IgD-negative memory B cell (primary cell): ENCODE results near the gene TBC1D8. TPM values are rescaled to one million over a fixed set of nuclear protein-coding genes. Genes with fewer than 3 reads are reported as not detected.
A peak's percentile ranks its signal among the peaks of the same experiment; 100 is the strongest.
"Not testable (repeated sequence)": the region's sequence is repeated elsewhere in the genome, so short reads cannot be mapped to it uniquely, and the experiment has no call there.

Experiments
- H3K27ac Mint-ChIP-seq, 3 donors: one replicate each; pipeline ENCODE4 v1.8.0; 2020 to 2022; ENCODE audit warnings: mild to moderate bottlenecking in 3 of 3, mixed read lengths in 3 of 3, moderate library complexity in 1 of 3
- H3K27me3 Mint-ChIP-seq: one replicate; pipeline ENCODE4 v1.8.0; 2021; ENCODE audit warnings: mixed read lengths
- H3K36me3 Mint-ChIP-seq: one replicate; pipeline ENCODE4 v1.8.0; 2020; ENCODE audit warnings: mild to moderate bottlenecking, mixed read lengths
- H3K4me1 Mint-ChIP-seq, 3 donors: one replicate each; pipeline ENCODE4 v1.8.0; 2020 to 2022; ENCODE audit warnings: mixed read lengths in 3 of 3, mild to moderate bottlenecking in 1 of 3
- H3K4me3 Mint-ChIP-seq, 4 donors: one replicate each; pipeline ENCODE4 v1.8.0; 2020 to 2022; ENCODE audit warnings: mild to moderate bottlenecking in 4 of 4, mixed read lengths in 4 of 4, moderate library complexity in 3 of 4
- H3K9me3 Mint-ChIP-seq, 3 donors: one replicate each; pipeline ENCODE4 v1.8.0; 2020 to 2021; ENCODE audit warnings: mixed read lengths in 3 of 3, mild to moderate bottlenecking in 1 of 3
- polyA plus RNA-seq: library from polyadenylated mRNA; unstranded; fragments of 300-500 nt; fragmentation: Illumina TruSeq; gene quantifications from one replicate; pipeline ENCODE4 v1.2.3, GENCODE V29; 2021

TBC1D8 gene
- polyA plus RNA-seq, 1 donor from 2014 or later: 0.78 TPM

GRCh38 chr2:101175991-101176390, 24.8 kb upstream of the TBC1D8 start:
- Mint-ChIP-seq H3K27me3 (no peaks in the 10 kb centered on the region), H3K9me3 (peaks cover 2 to 7% (median 3%) of the 10 kb centered on the region in 3 donors), H3K4me3 (no peak overlapping the region), H3K36me3 (peaks cover 8% of the 10 kb centered on the region), H3K27ac (no peak overlapping the region), H3K4me1 (peaks cover 8 to 15% (median 8%) of the 10 kb centered on the region in 3 donors)

DNA sequence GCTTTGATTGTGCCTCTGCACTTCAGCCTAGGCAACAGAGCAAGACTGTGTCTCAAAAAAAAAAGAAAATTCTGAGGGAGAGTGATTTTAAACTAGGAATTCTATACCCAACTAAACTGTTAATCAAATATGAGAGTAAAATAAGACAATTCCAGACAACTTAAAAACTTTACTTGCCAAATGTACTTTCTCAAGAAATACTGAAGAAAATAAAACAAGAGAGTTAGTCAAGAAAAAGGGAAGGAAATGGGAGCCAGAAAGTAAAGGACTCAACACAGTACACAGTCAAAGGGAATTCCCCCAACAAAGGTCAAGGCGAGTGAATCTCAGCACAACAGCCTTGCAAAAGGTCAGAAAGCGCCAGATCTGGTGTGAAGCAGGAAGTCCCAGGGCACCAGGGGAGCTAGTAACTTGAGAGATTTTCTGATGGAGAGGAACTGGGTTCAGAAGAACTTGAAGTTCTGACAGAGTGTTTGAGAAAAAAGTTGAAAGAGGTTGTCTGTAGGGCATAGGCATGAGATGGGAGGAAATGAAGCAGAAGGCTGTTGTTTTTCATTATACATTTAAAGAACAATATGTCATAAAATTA, 22.6 kb upstream of the TBC1D8 start:
- peaks cover 8% of the 10 kb centered on the region for H3K36me3 Mint-ChIP-seq
- peaks cover 8 to 15% (median 8%) of the 10 kb centered on the region in 3 donors for H3K4me1 Mint-ChIP-seq
- peaks cover 3 to 9% (median 5%) of the 10 kb centered on the region in 3 donors for H3K9me3 Mint-ChIP-seq
- H3K27ac Mint-ChIP-seq: peak overlapping the region in 1 of 3 donors; percentile 54
- H3K27me3 Mint-ChIP-seq: no peaks in the 10 kb centered on the region
- peak overlapping the region in 2 of 4 donors; percentile 45 to 68 for H3K4me3 Mint-ChIP-seq

- not testable (repeated sequence) for H3K27me3 Mint-ChIP-seq, H3K4me3 Mint-ChIP-seq, H3K27ac Mint-ChIP-seq
- H3K4me1 Mint-ChIP-seq: peaks cover 8 to 13% (median 8%) of the 10 kb centered on the region in 3 donors
- H3K9me3 Mint-ChIP-seq: peaks cover 5 to 15% (median 6%) of the 10 kb centered on the region in 3 donors
- H3K36me3 Mint-ChIP-seq: peaks cover 10% of the 10 kb centered on the region
These were observed 18.6 kb upstream of the TBC1D8 start for GRCh38 chr2:101169822-101170221.

DNA sequence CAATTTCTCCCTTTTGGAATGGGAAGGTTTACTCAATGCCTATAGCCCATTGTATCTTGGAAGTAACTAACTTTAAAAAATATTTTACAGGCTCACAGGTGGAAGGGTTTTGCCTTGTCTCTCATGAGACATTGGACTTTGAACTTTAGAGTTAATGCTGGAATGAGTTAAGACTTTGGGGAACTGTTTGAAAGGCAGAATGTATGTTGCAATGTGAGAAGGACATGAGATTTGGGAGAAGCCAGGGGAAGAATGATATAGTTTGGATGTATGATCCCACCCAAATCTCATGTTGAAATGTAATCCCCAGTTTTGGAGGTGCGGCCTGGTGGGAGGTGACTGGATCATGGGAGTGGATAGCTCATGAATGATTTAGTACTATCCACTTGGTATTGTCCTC, 17.5 kb upstream of the TBC1D8 start:
- no peaks in the 10 kb centered on the region for H3K27me3 Mint-ChIP-seq
- H3K9me3 Mint-ChIP-seq: peaks cover 3 to 12% (median 5%) of the 10 kb centered on the region in 3 donors
- H3K36me3 Mint-ChIP-seq: peaks cover 8% of the 10 kb centered on the region
- H3K27ac Mint-ChIP-seq: no peak overlapping the region
- H3K4me3 Mint-ChIP-seq: no peak overlapping the region
- peaks cover under 1 to 3% (median 2%) of the 10 kb centered on the region in 3 donors for H3K4me1 Mint-ChIP-seq

DNA sequence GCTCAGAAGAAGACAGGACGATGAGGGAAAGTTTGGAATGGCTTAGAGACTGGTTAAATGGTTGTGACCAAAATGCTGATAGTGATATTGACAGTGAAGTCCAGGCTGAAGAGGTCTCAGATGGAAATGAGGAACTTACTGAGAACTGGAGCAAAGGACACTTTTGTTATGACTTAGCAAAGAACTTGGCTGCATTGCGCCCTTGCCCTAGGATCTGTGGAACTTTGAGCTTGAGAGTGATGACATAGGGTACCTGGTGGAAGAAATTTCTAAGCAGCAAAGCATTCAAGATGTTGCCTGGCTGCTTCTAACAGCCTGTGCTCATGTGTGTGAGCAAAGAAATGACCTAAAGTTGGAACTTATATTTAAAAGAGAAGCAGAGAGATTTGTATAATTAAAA, 16.4 kb upstream of the TBC1D8 start:
- peak overlapping the region in 1 of 3 donors; percentile 43 for H3K27ac Mint-ChIP-seq
- H3K9me3 Mint-ChIP-seq, H3K36me3 Mint-ChIP-seq, H3K27me3 Mint-ChIP-seq, H3K4me1 Mint-ChIP-seq: not testable (repeated sequence)
- peak overlapping the region in 1 of 4 donors; percentile 23 for H3K4me3 Mint-ChIP-seq

- Mint-ChIP-seq H3K27ac (no peak overlapping the region), H3K36me3 (peaks cover 6% of the 10 kb centered on the region), H3K4me3 (no peak overlapping the region), H3K4me1 (no peaks in the 10 kb centered on the region), H3K9me3 (peaks cover 0 to 6% (median 3%) of the 10 kb centered on the region in 3 donors), H3K27me3 (no peaks in the 10 kb centered on the region)
These were observed 12.8 kb upstream of the TBC1D8 start for GRCh38 chr2:101164021-101164420.

DNA sequence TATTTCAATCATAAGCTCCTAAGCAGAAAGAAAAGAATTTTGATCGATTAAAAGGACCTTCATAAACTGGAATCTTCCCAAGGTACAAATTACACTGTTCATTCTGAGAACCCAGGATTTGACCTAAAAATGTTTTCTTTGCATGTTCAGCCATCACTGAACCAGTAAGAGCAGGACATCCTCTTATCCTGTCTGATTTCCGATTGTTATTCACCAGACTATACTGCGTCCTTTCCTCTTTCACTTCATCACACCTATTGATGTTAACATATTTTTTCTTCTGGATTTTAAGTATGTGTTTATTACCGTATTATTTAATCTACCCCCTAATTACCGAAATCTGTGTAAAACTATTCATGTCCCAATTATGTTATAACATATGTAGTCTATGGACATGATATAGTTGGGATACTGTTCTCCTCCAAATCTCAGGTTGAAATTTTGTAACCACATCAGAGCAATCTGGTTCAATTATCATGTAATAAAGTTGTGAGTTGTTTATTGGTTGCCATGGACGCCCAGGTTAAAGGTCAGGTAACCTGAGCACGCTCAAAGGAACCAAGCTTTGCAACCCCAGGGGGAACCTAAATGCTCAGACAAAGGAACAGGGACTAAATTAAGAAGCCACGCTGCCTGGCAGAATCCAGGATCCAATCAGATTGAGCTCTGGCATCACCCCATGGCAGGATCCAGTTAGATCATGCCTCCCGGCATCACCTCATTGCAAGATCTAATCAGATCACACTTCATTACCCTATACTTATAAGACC, 11.6 kb upstream of the TBC1D8 start:
- no peak overlapping the region for H3K27ac Mint-ChIP-seq
- peaks cover 0 to 5% (median 3%) of the 10 kb centered on the region in 3 donors for H3K9me3 Mint-ChIP-seq
- H3K36me3 Mint-ChIP-seq: peaks cover 6% of the 10 kb centered on the region
- no peaks in the 10 kb centered on the region for H3K4me1 Mint-ChIP-seq
- H3K4me3 Mint-ChIP-seq: peak overlapping the region in 1 of 4 donors; percentile 63
- H3K27me3 Mint-ChIP-seq: no peaks in the 10 kb centered on the region

DNA sequence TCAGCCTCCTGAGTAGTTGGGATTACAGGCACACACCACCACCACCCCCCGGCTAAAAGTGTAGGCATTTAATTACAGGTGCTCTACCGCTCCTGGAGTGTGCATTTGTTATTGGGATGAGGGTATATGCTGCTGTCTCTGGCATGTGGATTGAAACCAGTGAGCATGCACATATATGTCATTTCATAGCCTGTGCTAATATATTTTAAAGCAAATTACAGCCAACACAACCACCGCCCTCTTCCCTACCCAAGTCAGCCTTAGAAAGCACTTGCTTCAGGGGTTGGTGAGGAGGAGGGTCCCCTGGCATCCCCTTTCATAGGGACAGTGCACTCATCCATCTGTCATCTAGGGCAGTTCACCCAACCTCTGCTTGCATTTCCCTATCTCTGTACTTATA, 10.5 kb upstream of the TBC1D8 start:
- Mint-ChIP-seq H3K27ac (no peak overlapping the region), H3K27me3 (no peaks in the 10 kb centered on the region), H3K9me3 (no peaks in the 10 kb centered on the region), H3K36me3 (peaks cover 2% of the 10 kb centered on the region), H3K4me3 (no peak overlapping the region), H3K4me1 (no peaks in the 10 kb centered on the region)

DNA sequence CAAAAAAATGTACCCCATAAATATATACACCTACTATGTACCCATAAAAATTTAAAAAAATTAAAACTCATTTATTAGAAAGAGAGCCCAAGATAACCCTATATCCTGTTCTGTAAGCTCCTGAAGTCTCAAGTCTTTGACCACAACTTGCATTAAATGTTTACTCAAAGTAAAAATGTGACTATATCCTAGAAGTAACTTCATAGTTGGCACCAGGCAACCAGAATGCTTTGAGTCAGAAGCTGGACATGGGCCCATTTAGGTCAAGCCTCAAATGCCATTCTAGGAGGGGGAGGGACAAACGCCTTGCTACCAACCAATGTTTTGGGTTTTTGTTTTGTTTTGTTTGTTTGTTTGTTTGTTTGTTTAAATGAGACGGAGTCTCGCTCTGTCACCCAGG, 9.3 kb upstream of the TBC1D8 start:
- no peak overlapping the region for H3K4me3 Mint-ChIP-seq
- peaks cover 2% of the 10 kb centered on the region for H3K36me3 Mint-ChIP-seq
- no peaks in the 10 kb centered on the region for H3K4me1 Mint-ChIP-seq
- no peaks in the 10 kb centered on the region for H3K27me3 Mint-ChIP-seq
- no peak overlapping the region for H3K27ac Mint-ChIP-seq
- no peaks in the 10 kb centered on the region for H3K9me3 Mint-ChIP-seq

GRCh38 chr2:101159526-101159925, 8.3 kb upstream of the TBC1D8 start:
- H3K36me3 Mint-ChIP-seq: peaks cover 2% of the 10 kb centered on the region
- H3K4me3 Mint-ChIP-seq: no peak overlapping the region
- H3K9me3 Mint-ChIP-seq: no peaks in the 10 kb centered on the region
- no peaks in the 10 kb centered on the region for H3K4me1 Mint-ChIP-seq
- H3K27ac Mint-ChIP-seq: no peak overlapping the region
- H3K27me3 Mint-ChIP-seq: no peaks in the 10 kb centered on the region

GRCh38 chr2:101157272-101157671, 6.1 kb upstream of the TBC1D8 start:
- H3K9me3 Mint-ChIP-seq: no peaks in the 10 kb centered on the region
- peak overlapping the region in 1 of 4 donors; percentile 21 for H3K4me3 Mint-ChIP-seq
- H3K27ac Mint-ChIP-seq: no peak overlapping the region

DNA sequence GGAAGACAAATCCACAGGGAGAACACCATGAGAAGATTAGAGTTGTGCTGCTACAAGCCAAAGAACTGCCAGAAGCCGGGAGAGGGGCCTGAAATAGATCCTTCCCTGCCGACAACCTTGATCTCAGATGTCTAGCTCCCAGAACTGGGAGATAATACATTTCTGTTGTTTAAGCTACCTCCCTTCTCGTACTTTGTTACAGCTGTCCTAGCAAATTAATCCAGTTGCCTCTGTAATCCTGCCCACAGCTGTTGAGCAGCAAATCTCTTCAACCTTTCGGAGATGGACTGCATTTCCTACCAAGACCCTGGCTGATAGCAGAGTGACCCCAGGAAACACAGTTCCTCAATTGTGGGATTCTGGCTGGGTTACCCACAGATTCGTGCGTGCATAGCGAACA, 2.6 kb upstream of the TBC1D8 start:
- Mint-ChIP-seq H3K27me3 (peaks cover 6% of the 10 kb centered on the region), H3K36me3 (peaks cover 2% of the 10 kb centered on the region), H3K9me3 (no peaks in the 10 kb centered on the region), H3K27ac (no peak overlapping the region), H3K4me3 (peak overlapping the region in 1 of 4 donors; percentile 84), H3K4me1 (peaks cover 14 to 19% (median 15%) of the 10 kb centered on the region in 3 donors)

More at GRCh38 chr2:101157272-101157671, 6.1 kb upstream of the TBC1D8 start:
- peaks cover 2% of the 10 kb centered on the region for H3K36me3 Mint-ChIP-seq
- peaks cover 3 to 6% (median 5%) of the 10 kb centered on the region in 3 donors for H3K4me1 Mint-ChIP-seq
- no peaks in the 10 kb centered on the region for H3K27me3 Mint-ChIP-seq

- no peaks in the 10 kb centered on the region for H3K9me3 Mint-ChIP-seq
- peaks cover 14 to 19% (median 15%) of the 10 kb centered on the region in 3 donors for H3K4me1 Mint-ChIP-seq
- H3K27me3 Mint-ChIP-seq: peaks cover 11% of the 10 kb centered on the region
- H3K27ac Mint-ChIP-seq: peak overlapping the region in 2 of 3 donors; percentile 0 to 24
- peak overlapping the region in 2 of 4 donors; percentile 0 to 84 for H3K4me3 Mint-ChIP-seq
- H3K36me3 Mint-ChIP-seq: peaks cover 5% of the 10 kb centered on the region
These were observed 2.0 kb upstream of the TBC1D8 start for GRCh38 chr2:101153077-101153707.

- Mint-ChIP-seq H3K9me3 (no peaks in the 10 kb centered on the region), H3K4me1 (peaks cover 14 to 19% (median 15%) of the 10 kb centered on the region in 3 donors), H3K4me3 (peak overlapping the region; percentile 84 to 95 (median 89)), H3K27me3 (peaks cover 16% of the 10 kb centered on the region), H3K27ac (peak overlapping the region; percentile 0 to 29 (median 24)), H3K36me3 (peaks cover 5% of the 10 kb centered on the region)
These were observed 1.3 kb upstream of the TBC1D8 start for GRCh38 chr2:101152272-101153076.
